ENCODE measurements around the gene ANO1. TPM values are rescaled to one million over a fixed set of nuclear protein-coding genes. Genes with fewer than 3 reads are reported as not detected.
A peak's percentile ranks its signal among the peaks of the same experiment; 100 is the strongest.

ANO1 gene
- total RNA-seq, 1 experiment from 2014 or later: 10.9 TPM

GRCh38 chr11:70127653-70128434, 49.7 kb downstream of the ANO1 start:
- H3K14ac ChIP-seq (ENCODE audit: insufficient read depth, low read length): no peak overlapping the region
- H2BK12ac ChIP-seq (ENCODE audit: insufficient read length, low read depth, low read length): no peak overlapping the region
- no peak overlapping the region for H3K9ac ChIP-seq (ENCODE audit: extremely low read depth, insufficient read length, low read length)
- H3K79me1 ChIP-seq (ENCODE audit: insufficient read depth, low read depth, low read length, poor library complexity, severe bottlenecking): no peaks in the 10 kb centered on the region
- no peaks in the 10 kb centered on the region for H3K23me2 ChIP-seq (ENCODE audit: insufficient read length, low read depth, low read length, poor library complexity, severe bottlenecking)
- H3K27ac ChIP-seq (ENCODE audit: insufficient read length, low read depth, low read length): no peak overlapping the region
- H2BK15ac ChIP-seq (ENCODE audit: low read depth, low read length): no peak overlapping the region
- no peak overlapping the region for H3K56ac ChIP-seq (ENCODE audit: insufficient read length, low read depth, low read length)
- H3K4ac ChIP-seq (ENCODE audit: low read depth, low read length): no peak overlapping the region
- no peak overlapping the region for H3K18ac ChIP-seq (ENCODE audit: insufficient read length, low read depth, low read length)
- H2BK120ac ChIP-seq (ENCODE audit: low read depth, low read length, poor library complexity, severe bottlenecking): no peak overlapping the region
- peaks cover 8% of the 10 kb centered on the region; the same call in 1 of the 2 replicates for H3K4me1 ChIP-seq (ENCODE audit: insufficient read depth, low read length)
- Mint-ChIP-seq H3K4me3 (no peak overlapping the region), H3K27me3 (ENCODE audit: low read depth) (peaks cover 7% of the 10 kb centered on the region; the same call in 1 of the 2 replicates), H3K36me3 (ENCODE audit: insufficient read depth in 1 of 3, low read depth in 3 of 3) (peaks cover 0 to 5% (median 0%) of the 10 kb centered on the region in 3 experiments; a peak in 2 of 7 replicates), H3K9me3 (no peaks in the 10 kb centered on the region; a peak in 1 of 5 replicates), H3K27ac (peak overlapping the region; percentile 55 to 89 (median 68); a peak in 4 of 7 replicates), H3K4me1 (peaks cover 27 to 28% of the 10 kb centered on the region in 2 experiments)
- WGBS (ENCODE audit: extremely low coverage, insufficient read length, low lambda C conversion rate): no CpG with 5 or more reads among the region's 6 CpGs
- H3K27me3 ChIP-seq (ENCODE audit: insufficient read depth, low read length): 0 out of 2 replicates have a peak, but pooled peaks cover 2% of the 10 kb centered on the region
- H3K23ac ChIP-seq (ENCODE audit: insufficient read length, low read depth, low read length): no peak overlapping the region
- DNase-seq: no peak
- H4K91ac ChIP-seq (ENCODE audit: insufficient read length, low read depth, low read length): no peak overlapping the region
- no peak overlapping the region for H2AFZ ChIP-seq (ENCODE audit: low read length)
- H4K20me1 ChIP-seq (ENCODE audit: control insufficient read depth, insufficient read depth, insufficient read length): no peaks in the 10 kb centered on the region
- H2BK5ac ChIP-seq (ENCODE audit: insufficient read length, low read length): no peak overlapping the region
- H3K79me2 ChIP-seq (ENCODE audit: insufficient read depth, low read length): no peaks in the 10 kb centered on the region
- no peak overlapping the region for H4K8ac ChIP-seq (replicated peaks; ENCODE audit: insufficient read length, low read depth, low read length)
- H2BK20ac ChIP-seq (ENCODE audit: low read depth, low read length, poor library complexity, severe bottlenecking): no peak overlapping the region
- no peak overlapping the region for H3K4me2 ChIP-seq (ENCODE audit: insufficient read depth, insufficient read length, low read length)
- H2AK5ac ChIP-seq (ENCODE audit: insufficient read length, low read length): no peak overlapping the region
- no peaks in the 10 kb centered on the region for H3K9me3 ChIP-seq (ENCODE audit: control insufficient read depth, low read depth, low read length)
- H4K5ac ChIP-seq (ENCODE audit: insufficient read length, low read depth, low read length): no peak overlapping the region
- H3T11ph ChIP-seq (ENCODE audit: low read length): no peak overlapping the region
- TF ChIP-seq CTCF (conservative IDR thresholded peaks at IDR 0.05): no peak

All from H9 (cell line).